ENCODE measurements around the gene PRUNE2.

DNA sequence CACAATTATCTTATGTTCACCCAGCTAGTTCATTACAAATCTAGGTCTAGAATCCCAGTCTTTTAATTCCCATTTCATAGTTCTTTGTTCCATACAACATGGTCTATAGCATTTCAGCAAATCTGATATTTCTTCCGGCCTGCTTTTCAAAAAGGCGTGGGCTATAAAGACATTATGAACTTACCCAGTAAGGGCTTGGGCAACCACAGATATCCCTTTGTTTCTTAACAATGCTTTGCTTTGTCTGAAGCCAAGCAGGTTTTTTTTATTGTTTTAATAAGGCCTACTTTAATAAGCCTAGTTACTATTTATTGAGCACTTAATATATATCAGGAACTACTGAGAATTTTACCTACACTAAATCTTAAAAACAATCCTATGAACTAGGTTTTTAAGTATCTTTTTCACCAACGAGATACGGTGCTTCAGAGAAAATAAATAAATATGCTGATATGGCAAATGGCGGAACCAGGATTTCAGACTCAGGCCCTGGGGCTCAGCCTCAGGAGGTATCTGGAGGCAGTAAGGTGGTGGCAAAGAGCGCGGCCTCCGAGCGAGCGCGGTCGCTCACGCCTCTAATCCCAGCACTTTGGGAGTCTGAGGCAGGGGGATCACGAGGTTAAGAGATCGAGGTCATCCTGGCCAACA is 112.0 kb downstream of the PRUNE2 start:
- TF ChIP-seq EZH2 (IDR thresholded peaks at IDR 0.05) (no peak), POLR2AphosphoS5 (IDR thresholded peaks at IDR 0.05; ENCODE audit: borderline replicate concordance, low read depth, low read length) (no peak), FOXP2 (optimal IDR thresholded peaks at IDR 0.05; ENCODE audit: control extremely low read depth, extremely low read length, insufficient read depth) (no peak)
